Right ventricle myocardium superior (tissue), 1 donor: ENCODE measurements around the gene CAMK1. TPM values are rescaled to one million over a fixed set of nuclear protein-coding genes. Genes with fewer than 3 reads are reported as not detected.
A peak's percentile ranks its signal among the peaks of the same experiment; 100 is the strongest.

ENCODE experiments used
- ATAC-seq: fragments of 200-7000 bp; cut with Tn5 transposase; one replicate; pipeline ENCODE4 v1.9.1; 2020; ENCODE audit warnings: mild to moderate bottlenecking; ENCODE audit not compliant: poor library complexity
- DNase-seq: peaks from one replicate; pipeline ENCODE4 v3.0.0-alpha.2; 2020
- intact Hi-C: fragments of 100-400 bp; cut with DNase I; formaldehyde crosslinking; loops from one replicate; pipeline ENCODE4 v1.11.2; 2022
- total RNA-seq: library from RNA; stranded (reverse); fragmentation: NEBNext Ultra II Directional; extraction: Animal tissue kit (Norgen Biotek cat#: 25700); gene quantifications from one replicate; pipeline ENCODE4 v1.2.1, GENCODE V29; 2021
- donor health status: DM: no; HTN: yes; CAD: no; lungs with severe emphysema.

CAMK1 gene
- total RNA-seq, 1 donor from 2014 or later = 12.4 TPM

DNA sequence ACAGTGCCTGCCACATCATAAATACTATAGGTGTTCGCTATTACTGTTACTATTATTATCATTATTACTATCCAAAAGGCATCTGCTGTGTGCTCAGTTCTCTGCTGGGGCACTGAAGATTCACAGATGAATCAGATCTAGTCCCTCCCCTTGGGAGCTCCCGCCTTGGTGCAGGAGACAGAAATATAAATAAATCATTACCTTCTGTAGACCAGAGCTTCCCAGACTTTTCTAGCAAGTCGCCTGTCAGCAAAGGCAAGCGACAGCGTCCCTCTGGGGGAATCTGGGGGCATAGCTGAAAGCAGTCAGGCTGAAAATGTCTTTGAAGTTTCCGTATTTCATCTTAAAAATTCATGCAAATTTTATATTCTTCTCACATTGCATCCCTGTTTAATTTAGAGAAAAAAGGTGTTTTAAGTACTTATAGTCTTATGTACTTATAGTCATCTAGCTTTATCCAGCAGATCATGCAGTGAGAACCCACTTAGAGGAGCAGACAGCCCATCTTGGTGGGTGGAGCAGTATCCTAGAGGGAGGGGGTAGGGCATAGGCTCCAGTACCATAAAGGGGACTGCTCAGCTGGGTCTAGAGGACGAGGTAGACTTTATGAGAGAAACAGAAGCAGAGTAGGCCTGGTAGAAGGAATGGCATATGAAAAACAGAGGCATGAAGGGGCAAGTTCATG, 48.6 kb downstream of the CAMK1 start:
- intact Hi-C loops = no loop called here
- no peak for ATAC-seq

GRCh38 chr3:9718118-9718517, 51.6 kb downstream of the CAMK1 start:
- intact Hi-C loops = no loop called here
- no peak for ATAC-seq

More for the DNA sequence above, 48.6 kb downstream of the CAMK1 start:
- no peak for DNase-seq

DNA sequence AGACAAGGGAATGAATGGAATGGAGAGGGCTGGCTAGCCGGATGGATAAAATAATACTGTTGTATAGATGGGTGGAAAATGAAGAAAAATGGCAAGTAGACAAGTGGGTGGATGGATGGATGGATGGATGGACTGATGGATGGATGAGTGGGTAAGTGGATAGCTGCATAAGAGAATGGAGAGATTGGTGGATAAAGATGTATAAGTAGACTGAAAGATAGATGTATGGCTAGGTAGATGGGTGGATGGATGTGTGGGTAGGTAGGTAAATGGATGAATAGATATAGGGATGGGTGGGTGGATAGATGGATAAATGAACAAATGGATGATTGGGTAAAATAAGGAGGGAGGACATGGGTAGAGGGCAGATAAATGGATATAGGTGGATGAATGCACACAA, 52.2 kb downstream of the CAMK1 start:
- DNase-seq (no peak), ATAC-seq (no peak)
- intact Hi-C loops = no loop called here

More at GRCh38 chr3:9718118-9718517, 51.6 kb downstream of the CAMK1 start:
- DNase-seq = no peak

DNA sequence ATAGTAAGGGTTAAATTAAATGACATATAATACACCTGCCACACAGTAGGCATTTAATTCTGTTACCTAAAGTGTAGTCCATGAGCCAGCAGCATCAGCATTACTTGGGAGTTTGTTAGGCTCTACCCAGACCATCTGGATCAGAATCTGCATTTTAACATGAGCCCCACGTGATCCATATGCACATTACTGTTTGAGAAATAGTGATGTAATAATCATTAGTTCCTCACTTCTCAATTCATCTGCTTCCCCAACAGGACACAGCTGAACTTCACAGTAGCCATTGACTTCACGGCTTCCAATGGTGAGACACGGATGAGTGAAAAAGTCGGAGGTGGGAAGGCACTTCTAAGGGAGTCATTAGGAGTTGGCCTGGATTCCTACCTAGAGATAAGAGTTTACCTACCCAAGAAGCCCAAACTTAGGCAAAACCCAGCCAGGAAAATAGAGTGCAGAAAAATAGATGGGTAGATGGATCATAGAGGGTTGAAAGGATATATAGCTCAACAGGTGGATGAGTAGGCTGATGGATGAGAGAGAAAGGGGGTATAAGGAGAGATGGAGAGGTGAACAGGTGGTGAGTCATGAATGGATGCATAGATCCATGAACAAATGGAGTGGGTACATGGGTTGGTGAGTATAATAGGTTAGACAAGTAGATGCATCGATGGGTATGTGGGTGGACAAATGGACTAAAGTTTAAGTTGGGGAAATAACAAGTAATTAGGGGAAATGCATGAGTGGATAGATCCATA, 52.8 kb downstream of the CAMK1 start:
- DNase-seq (no peak), ATAC-seq (no peak)
- intact Hi-C loops = no loop called here

DNA sequence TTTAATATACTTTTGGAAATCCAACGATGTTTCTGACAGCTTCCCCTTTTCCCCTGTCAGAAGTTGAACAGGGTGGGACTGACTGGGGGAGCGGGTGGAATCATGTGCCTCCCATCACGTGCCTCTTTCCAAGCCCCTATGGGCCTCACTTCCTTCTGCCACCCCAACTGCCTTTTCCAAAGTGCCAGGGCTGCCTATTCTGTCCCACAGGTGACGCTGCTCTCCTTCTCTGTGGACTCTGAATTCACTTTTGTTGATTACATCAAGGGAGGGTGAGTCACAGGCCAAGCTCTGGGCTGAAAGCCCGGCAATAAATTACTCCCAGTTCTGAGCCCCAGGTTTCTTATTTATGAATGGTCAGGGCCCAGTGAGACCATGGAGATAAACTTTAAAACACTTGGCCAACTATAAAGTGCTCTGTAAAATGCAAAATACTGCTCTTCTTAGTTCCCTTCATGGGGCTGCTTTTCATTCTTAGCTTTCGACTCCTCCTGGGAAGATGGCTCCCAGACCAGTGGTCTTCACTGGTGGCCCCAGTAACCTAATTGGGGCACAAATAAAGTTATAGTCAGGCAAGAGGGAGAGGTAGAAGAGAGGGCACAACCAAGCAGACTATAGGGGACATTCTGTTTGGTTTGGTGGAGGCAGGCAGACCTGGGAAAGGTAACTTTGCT, 53.8 kb downstream of the CAMK1 start:
- ATAC-seq = peak; percentile 95
- peak; percentile 78 for DNase-seq
- intact Hi-C loops = no loop called here

DNA sequence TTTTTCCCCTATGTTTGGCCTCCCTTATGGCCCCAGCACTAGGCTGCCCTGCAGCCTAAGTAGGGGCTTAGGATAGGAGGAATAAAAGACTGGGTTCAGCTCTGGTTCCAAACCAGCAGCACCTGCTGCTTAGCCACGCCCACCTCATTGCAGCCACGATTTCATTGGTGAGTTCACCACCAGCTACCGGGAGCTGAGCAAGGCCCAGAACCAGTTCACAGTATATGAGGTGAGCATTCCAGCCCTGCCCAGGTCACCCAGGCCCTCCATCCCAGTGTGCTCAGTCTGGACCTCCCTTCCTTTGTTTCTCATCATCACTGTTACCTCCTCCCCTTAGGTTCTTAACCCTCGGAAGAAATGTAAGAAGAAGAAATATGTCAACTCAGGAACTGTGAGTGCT, 54.6 kb downstream of the CAMK1 start:
- DNase-seq (no peak), ATAC-seq (no peak)
- intact Hi-C loops = no loop called here

DNA sequence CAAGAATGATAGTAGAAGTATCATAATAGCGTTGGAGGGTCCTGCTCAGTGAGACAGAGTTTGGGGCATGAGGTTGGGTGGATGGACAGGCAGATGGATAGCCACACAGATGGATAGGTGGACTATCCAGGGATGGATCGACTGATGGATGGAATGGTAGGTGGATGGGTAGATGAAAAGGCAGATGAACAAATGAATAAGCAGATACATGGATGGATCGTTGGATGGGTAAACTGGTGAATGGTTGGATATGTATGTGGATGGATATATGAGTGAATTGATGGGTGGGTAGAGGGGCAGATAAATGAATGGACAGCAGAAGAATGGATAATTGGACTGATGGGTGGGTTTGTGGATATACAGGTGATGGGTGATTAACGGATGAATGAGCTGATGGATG, 56.6 kb downstream of the CAMK1 start:
- no peak for DNase-seq
- no peak for ATAC-seq
- intact Hi-C loops = no loop called here

- DNase-seq (no peak), ATAC-seq (no peak)
- intact Hi-C loops = no loop called here
Measured at GRCh38 chr3:9712415-9712814, 57.3 kb downstream of the CAMK1 start.

- intact Hi-C loops = no loop called here
- no peak for ATAC-seq
- no peak for DNase-seq
Measured at GRCh38 chr3:9710174-9710739, 59.5 kb downstream of the CAMK1 start.

Other genes starting within 250 kb of the CAMK1 start
- not detected for gene LHFPL4, start 216.1 kb downstream of the CAMK1 start, total RNA-seq
- gene MTMR14, start 120.4 kb downstream of the CAMK1 start, total RNA-seq = 40.6 TPM
- gene CPNE9, start 66.1 kb downstream of the CAMK1 start, total RNA-seq = not detected
- 7.5 TPM for gene BRPF1, start 38.2 kb downstream of the CAMK1 start, total RNA-seq
- 8.3 TPM for gene OGG1, start 20.0 kb downstream of the CAMK1 start, total RNA-seq
- gene TADA3, start 22.5 kb upstream of the CAMK1 start, total RNA-seq = 47.7 TPM
- 62.0 TPM for gene ARPC4, start 23.1 kb upstream of the CAMK1 start, total RNA-seq
- 11.1 TPM for gene TTLL3, start 40.3 kb upstream of the CAMK1 start, total RNA-seq
- gene RPUSD3, start 74.1 kb upstream of the CAMK1 start, total RNA-seq = 36.3 TPM
- 4.0 TPM for gene CIDEC, start 110.3 kb upstream of the CAMK1 start, total RNA-seq
- gene JAGN1, start 120.7 kb upstream of the CAMK1 start, total RNA-seq = 18.8 TPM
- gene IL17RE, start 132.9 kb upstream of the CAMK1 start, total RNA-seq = 0.46 TPM
- gene IL17RC, start 147.2 kb upstream of the CAMK1 start, total RNA-seq = 33.2 TPM
- 63.9 TPM for gene CRELD1, start 163.9 kb upstream of the CAMK1 start, total RNA-seq
- 0.46 TPM for gene PRRT3, start 182.5 kb upstream of the CAMK1 start, total RNA-seq
- 108 TPM for gene EMC3, start 216.9 kb upstream of the CAMK1 start, total RNA-seq